ENCODE results near the gene C11orf97. TPM values are rescaled to one million over a fixed set of nuclear protein-coding genes. Genes with fewer than 3 reads are reported as not detected.
"Not testable (repeated sequence)": the region's sequence is repeated elsewhere in the genome, so short reads cannot be mapped to it uniquely, and the experiment has no call there.

The C11orf97 gene, protein sequence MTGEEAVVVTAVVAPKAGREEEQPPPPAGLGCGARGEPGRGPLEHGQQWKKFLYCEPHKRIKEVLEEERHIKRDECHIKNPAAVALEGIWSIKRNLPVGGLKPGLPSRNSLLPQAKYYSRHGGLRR
- not detected for total RNA-seq

DNA sequence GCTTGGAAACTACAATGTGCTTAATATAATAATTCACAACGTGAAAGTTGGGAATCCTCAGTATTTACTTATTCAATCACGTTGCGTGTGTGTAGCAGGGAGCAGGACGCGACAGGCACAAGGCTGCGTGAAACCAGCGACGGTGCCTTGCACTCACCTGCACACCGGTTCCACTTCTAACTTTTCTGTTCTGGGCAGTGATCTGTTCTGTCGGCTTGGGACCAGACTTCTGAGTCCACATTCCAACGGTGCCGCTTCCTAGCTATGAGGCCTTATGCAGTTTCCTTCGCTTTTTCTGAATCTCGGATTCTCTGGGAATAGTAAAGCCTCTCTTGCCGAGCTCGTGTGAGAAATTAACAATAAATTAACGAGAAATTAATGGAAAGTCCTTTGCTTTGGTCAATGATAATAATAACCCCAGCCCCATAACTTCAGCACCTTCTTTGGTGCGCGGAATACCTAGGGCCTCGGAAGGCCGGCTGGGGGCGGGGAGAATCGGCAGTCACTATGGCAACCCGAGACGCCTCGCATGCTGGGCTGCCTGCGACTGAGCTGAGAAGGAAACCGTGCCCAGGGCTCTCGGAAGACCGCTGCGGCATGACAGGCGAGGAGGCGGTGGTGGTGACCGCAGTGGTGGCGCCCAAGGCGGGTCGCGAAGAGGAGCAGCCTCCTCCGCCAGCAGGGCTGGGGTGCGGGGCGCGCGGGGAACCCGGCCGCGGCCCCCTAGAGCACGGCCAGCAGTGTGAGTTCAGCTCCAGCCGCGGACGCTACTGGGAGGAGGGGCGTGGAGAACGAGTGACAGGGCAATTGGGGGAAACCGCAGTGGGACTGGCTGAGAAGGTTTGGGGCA, at the start of gene C11orf97:
C11orf97 (plus strand) TSS at position 530 of the 850 bp plus-strand sequence; CDS start at position 598, 68 bp downstream.
- peak; percentile 66 for DNase-seq

DNA sequence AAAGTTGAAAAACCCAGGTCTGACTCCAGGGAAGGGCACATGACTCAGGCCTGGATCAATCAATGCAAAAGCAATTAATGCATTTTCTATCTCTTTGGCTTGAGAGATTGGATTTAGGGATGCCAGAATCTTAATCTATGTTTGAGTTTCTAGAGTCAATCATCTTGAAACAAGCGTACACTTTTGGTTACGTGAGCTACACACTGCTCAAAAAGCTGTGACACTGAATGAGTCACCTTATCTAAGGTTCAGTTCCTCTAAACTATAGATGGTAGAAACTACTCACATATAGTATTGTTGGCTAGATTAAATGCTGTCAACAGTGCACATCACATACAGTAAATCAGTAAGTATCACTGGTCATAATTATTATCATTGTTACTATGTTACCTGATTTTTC, 42.8 kb upstream of the C11orf97 start:
- DNase-seq = no peak

DNA sequence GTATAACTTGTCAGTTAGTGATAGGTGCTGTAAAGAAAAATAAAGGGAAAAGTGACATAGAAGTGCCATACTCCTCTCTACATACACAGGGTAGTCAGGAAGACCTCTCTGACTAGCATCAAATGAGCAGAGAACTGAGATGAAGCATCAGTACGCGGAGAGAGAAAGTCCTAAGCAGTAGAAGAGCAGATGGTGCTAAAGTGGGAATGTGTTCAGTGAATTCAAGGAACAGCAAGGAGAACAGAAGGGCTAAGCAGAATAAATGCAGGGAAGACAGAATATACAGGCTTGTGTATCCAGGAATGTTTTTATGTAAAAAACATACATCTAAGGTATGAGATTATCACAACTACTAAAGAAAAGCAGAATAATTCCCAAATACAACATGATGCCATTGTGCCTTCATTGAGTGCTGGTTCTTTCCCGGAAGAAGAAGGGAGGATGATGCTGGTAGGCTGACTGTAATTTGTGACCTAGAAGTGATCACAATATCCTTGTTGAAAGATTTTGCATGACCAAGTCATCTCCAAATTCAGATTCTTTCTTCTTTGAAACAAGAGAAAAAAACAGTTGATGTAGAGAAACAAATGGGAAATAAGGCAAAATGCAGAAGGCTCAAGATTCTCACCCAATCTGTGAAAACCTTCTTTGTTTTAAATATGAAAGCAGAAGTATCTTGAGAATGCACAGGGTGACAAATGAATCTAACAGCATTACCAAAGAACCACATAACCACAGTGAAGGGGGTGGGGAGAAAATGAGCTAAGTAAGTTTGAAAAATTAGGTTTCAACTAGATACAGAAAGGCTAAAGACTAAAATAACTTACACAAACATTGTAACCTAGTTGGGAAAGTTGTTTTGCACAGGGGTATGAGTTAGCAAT, 39.1 kb upstream of the C11orf97 start:
- no peak for DNase-seq

DNA sequence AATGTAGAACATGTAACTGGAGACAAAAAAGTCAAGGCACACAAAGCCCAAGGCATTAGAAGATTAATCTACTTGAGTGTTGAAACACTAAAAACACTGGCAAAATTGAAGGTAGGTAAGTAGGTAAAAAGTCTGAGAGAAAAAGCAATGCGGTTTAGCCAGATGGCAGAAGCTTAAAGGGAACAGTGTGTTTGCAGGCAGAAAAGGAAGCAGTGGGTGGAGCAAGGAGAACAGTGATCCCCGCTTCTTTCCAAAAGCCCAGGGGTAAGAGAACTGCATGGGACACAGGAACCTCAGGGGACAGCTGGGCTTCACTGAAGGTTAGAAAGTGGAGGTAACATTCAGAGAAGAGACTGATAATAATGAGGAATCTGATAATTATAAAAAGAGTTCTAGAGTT, 34.6 kb upstream of the C11orf97 start:
- DNase-seq = no peak

DNA sequence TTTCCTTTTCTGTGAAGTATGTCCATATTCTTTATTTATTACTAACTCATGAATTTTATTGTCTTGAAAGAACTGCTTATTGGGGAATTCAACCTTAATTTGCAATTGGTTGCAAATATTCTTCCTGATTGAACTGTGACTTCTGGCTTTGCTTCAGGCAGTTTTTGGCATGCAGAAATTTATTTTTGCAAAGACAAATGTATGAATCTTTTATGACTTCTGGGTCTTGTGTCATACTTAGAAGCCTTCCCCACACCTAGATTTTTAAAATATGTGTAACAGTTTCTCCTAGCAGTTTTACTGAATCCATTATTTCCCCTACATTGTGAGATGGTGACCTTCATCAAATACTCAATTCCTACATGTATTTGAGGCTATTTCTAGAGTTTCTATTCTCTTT, 30.9 kb upstream of the C11orf97 start:
- no peak for DNase-seq

DNA sequence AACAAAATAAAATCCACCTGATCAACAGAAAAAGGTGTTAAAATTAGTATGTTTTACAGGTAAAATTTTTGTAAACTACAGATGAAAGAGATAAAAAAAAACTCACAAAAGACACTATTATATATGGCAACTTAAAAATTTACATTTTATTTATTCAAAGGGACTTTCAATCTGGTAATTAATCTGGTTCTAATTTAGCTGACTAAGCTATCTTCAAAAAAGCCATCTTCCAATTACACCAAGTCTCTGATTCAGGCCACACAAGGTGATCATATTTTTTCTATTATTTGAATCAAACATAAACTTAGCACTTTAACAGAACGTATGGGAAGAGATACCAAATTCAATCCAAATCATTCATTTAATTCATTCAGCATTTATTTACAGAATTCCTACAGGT, 26.2 kb upstream of the C11orf97 start:
- no peak for DNase-seq

DNA sequence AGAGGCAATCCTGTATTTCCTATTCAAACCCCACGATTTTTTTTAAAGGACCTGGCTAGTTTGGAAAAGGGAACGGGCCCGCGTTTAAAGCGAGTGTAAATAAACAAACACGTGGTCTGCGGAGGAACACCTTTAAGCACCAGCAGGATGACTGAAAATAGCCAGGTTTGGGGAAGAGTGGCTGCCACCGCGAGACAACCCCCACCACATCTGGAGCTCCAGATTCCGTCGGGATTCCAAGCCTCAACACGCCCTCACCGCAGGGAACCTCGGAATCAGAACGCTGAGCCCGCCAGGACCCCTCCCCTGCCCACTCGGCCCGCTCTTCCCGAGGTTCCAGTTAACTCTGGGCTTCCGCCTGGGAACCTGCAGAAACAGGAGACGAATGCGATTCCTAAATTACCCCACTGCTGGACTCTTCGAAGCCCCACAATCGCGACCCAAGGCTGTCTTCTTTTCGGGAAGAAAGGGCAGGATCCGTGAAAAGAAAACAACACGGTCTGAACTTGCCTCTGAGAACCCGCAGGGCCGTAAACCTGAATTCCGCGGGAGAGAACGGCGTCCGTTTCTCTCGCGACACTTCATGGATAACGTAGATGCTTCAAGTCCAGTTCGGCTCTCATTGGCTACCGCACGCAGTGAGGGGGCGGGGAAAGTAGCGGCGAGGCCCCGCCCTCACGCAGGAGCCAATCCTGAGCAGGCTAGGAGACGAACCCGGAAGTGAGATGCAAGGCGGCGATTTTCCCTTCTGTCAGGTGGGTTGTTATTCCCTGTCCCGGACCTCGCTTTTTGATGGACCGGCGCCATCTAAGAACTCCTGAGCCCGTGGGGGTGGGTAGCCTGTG, 18.8 kb upstream of the C11orf97 start, which contains the start of the genes ANKRD49 and MRE11:
ANKRD49 (plus strand) TSS at position 704 of the 845 bp plus-strand sequence. CDS start 2,710 bp downstream, outside the sequence.
MRE11 (minus strand) TSS at position 564 of the 845 bp plus-strand sequence. CDS start 1,043 bp downstream, outside the sequence.
- DNase-seq = peak; percentile 99

DNA sequence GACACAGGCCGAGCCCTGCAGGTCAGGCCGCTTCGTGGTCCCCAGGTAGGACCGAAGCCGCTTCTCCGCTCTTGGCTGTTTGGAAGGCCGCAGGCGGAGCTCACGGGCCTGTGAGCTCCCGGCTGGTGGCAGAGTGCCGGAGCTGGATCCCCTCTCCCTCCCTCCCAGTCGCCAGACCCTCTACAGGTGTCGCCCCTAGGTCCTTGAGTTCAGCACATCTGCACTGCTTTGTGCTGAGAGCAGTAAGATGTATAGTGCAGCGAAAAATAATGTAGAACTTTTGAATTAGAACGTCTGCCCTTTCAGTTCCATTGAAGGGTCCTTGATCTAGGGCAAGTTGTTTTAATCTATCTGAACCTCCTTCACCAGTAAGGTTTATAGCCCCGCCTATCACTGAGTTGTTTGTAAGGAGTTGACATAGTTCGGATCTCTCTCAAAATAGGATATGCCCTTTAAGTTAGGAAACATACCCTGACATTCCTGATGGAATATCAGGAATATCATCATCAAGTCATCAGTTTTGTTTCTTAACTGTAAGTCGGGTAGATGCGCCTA, 18.1 kb upstream of the C11orf97 start:
- DNase-seq = no peak

DNA sequence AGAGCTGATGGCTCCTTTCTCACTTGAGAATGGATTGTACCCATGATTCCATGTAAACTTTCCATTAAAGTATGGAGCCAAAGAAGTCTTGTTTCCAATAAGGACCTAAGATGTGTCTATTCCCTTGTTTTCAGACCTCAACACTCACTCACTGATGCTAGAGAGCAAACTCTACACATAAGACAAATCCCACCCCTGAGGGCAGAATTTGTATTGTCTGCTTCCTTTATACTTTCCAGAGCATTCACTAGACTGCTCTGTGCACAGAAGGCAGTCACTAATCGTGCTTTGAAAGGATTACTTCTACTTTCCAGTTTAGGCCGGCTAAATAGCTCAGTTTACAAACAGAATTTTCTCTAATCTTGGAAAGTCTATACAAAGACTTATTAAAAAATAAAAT, 12.1 kb upstream of the C11orf97 start:
- no peak for DNase-seq

DNA sequence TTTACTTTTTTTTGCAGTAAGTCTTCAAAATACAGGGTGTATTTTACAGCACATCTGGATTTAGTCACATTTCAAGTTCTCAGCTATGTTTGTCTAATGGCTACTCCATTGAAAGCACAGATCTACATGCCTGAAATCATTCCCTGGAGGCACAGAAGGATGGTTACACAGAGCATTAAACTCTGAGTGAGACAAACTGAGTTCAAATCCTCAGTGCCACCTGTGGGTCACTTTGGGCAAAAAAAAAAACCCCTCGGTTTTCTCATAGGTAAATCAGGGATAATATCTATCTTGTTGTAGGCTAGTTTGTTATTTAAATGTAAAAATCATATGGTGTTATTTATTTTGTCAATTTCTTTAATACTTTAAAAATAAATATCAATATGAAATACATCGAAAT, 10.7 kb upstream of the C11orf97 start:
- no peak for DNase-seq

DNA sequence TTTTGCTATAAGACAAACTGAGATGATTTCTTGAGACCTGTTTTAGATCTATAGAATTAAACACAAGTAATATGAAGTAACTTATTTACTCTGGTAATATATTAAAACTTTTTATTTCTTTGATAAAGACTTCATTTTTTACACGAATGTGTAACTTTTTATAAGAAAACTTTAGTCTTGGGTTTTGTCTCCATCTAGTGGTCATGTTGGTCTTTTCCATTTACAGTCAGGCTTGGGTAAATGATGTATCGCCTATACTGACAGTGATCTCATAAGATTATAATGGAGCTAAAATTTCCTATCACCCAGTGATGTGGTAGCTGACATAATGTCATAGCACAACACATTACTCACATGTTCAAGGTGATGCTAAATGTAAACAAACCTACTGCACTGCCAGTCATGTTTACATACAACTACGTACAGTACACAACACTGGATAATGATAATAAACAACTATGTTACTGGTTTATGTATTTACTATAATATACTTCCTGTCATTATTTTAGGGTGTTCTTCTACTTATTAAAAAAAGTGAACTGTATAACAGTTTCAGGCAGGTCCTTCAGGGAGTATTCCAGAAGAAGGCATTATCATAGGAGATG, 7.5 kb upstream of the C11orf97 start:
- peak; percentile 70 for DNase-seq

DNA sequence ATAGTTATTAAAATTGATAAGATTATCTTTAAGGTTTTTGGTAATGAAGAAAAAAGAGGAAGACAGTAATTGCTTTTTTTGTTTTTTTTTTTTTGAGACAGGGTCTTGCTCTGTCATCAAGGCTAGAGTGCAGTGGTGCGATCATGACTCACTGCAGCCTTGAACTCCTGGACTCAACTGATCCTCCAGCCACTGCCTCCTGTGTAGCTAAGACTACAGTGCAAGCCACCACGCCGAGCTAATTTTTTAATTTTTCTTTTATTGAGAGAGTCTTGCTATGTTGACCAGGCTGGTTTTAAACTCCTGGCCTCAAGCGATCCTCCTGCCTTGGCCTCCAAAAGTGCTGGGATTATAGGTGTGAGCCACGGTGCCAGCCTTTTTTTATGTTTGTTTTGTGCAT, 5.7 kb upstream of the C11orf97 start:
- not testable (repeated sequence) for DNase-seq

DNA sequence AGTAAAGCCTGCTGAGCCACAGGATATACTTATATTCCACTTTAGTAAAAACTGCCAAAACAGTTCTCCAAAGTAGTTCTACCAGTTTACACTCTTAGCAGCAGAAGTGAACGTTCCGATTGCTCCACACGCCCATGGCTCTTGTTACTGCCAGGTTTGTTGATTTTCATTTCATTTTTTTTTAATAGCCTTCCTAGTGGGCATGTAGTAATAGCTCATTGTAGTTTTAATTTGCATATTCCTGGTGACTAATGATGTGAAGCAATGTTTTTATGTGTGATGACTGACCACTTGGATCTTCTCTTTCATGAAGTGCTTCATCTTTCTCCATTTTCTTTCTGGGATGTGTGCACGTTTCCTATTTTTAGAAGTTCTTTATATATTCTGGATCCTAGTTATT, 4.8 kb upstream of the C11orf97 start:
- no peak for DNase-seq

DNA sequence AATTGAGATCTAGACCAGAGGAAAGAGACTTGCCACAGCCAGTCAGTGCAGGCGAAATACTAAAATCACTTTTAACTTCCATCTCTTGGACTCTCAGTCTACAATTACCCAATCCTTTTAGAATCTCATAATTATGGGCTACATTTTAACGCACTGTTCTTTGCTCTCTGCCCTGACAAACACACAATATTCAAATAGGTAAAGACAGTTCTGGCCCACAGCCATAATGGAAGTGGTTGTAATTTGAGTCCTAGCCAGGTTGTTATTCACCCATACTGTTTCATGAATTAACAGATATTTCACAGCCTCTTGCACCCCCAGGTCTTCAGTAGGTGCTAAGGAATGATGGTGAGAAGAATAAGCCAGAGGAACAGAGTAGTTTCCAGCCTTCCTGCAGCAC, 830 bp downstream of the C11orf97 start:
- no peak for DNase-seq

DNA sequence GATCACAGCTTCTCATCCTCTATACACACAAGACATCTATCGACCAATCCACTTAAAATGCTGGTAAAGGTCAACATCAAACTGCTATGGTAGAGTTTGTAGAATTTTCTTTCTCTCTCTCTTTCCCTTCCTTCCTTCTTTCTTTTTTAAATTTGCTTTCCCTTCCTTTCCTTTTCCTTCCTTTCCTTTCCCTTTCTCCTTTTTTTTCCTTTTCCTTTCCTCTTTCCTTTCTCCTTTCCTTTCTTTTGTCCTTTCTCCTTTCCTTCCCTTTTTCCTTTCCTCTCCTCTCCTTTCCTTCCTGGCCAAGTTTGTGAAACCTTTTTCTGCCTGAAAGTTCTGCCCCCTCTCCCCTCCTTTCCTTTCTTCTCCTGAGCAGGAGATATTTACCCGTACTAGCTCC, 3.1 kb downstream of the C11orf97 start:
- DNase-seq = no peak

DNA sequence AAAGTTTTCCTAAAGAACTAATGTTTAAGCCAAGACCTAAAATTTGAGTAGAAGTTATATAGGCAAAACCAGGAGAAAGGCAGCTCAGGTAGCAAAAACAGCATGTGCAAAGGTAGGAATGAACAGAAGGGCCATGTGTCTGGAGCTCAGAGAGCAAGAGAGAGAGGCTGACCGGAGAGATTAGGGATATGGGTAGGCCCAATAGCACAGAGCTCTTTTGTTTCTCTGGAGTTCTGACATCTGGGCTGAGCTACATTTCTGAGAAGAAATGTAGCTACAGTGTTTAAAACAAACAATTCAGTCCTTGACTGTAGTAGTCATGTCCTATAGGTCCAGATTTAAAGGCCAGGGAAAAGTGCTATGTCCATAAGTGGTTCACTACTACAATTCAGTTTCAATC, 4.5 kb downstream of the C11orf97 start:
- DNase-seq = no peak

DNA sequence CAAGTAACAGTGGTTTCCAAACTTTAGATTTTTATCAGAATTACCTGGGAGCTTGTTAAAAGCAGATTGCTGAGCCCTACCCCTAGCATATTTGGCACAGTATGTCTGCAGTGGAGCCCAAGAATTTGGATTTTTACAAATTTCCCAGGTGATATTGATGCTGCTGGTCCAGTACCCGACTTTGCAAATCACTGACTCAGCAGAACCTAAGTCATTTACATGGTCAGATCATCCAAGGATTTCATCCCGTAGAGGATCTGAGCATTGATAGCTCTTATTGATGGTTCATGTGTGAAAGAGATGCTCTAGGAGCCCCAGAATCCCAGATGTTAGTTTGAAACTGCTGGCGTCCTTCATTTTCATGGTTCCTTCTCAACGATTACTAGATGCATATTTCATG, 6.0 kb downstream of the C11orf97 start:
- no peak for DNase-seq

DNA sequence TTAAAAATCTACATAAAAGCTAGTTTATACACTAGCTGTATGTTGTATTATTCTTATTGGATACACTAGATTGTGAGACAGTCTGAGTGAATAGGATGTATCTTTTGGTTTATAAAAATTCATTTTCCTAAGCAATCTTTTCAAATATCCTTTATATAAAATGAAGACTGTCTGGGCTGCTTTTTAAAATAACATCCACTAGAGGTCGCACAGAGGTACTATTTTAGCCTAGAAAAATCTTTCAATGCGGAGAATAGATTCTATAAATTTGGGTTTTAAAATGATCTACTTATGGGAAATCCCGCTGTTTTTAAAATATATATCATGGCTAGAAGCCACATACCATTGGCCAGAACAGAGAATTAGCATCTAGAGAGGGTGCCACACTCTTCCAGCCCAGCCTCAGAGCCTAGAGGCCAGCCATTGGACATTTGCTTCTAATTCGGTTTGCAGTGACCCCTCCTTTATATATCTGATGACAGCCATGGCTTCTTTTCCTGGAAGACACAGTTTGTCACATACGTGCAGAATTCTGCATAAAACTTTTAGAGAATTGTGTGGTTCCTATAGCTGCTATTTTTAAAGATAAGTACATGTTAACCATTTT, 7.3 kb downstream of the C11orf97 start:
- DNase-seq = peak; percentile 71

DNA sequence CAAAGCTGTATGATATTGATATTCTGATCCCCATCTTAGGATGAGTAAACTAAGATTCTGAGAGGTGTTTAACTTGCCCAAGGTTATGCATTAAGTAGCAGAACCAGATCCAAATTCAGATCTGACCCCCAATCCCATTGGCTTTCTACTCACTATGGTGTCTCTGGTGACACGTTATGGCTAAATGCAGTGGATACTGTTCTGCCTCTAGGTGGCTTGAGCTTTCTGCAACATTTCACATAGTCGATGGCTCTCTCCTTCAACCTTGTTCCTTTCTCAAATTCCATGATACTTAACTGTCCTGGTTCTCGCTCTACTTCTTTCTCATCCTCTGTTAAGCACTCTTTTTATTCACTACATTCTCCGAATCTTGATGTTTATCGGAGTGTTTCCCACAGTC, 9.4 kb downstream of the C11orf97 start:
- no peak for DNase-seq

DNA sequence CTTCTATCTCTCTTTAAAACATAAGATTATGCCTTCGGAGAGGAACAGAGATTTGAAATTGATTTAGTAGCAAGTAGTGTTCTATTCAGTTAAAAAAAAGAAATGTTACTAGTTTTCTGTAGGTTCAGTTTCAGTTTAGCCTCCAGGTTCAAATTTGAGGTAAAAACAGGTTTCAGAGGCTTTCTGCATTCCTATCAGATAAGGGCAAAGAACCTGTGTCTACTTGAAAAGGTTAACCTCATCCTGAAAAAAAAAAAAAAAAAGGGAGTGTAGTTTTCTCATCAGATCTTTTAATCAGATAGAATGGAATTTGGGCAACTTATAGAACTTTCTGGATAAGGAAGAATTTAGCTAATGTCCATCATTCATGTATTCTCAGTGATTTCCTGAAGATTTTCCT, 12.1 kb downstream of the C11orf97 start:
- no peak for DNase-seq
